HG02938 (cell line): Measurements from ENCODE around the gene TMEM165.
"Not testable (repeated sequence)": the region's sequence is repeated elsewhere in the genome, so short reads cannot be mapped to it uniquely, and the experiment has no call there.

ENCODE experiments used
- ATAC-seq: cut with Tn5 transposase; IDR thresholded peaks from one replicate; pipeline ENCODE4 v1.9.1; 2021; ENCODE audit warnings: mild to moderate bottlenecking, moderate library complexity; ENCODE audit not compliant: unreplicated experiment

The TMEM165 gene, protein sequence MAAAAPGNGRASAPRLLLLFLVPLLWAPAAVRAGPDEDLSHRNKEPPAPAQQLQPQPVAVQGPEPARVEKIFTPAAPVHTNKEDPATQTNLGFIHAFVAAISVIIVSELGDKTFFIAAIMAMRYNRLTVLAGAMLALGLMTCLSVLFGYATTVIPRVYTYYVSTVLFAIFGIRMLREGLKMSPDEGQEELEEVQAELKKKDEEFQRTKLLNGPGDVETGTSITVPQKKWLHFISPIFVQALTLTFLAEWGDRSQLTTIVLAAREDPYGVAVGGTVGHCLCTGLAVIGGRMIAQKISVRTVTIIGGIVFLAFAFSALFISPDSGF

DNA sequence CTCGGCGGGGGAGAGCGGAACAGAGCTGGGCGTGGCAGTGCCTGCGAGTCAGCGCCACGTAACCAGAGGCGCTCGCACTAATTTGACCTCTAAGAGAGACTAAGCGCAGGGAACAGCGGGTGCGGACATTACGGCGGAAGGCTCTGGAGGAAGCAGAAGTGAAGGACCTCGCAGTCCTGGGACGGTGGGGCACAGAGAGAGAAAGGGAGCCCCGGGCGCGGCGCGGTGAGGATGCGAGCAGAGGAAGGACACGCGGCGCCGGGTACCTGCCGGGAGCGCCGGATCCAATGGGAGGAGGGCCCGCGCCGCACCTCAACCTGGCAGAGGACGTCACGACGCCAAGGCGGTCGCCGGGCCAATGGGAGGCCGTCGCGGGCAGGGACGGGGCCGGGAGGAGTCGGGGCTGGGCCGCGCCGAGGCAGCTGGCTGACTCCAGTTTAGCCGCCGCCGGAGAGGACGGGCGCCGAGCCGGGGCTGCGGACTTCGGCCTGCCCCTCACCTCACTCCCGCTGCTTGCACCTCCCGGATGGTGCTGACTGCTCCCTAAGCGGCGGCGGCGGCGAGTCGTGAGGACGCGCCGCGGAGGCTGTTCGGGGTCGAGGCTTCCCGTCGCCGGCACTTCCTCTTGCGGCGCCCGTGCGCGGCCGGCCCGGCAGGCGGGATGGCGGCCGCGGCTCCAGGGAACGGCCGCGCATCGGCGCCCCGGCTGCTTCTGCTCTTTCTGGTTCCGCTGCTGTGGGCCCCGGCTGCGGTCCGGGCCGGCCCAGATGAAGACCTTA lies at the start of gene TMEM165:
TSS of gene TMEM165 (plus strand) at position 429 of the 779 bp plus-strand sequence. CDS start at position 662, 233 bp downstream.
- peak; percentile 88 for ATAC-seq

DNA sequence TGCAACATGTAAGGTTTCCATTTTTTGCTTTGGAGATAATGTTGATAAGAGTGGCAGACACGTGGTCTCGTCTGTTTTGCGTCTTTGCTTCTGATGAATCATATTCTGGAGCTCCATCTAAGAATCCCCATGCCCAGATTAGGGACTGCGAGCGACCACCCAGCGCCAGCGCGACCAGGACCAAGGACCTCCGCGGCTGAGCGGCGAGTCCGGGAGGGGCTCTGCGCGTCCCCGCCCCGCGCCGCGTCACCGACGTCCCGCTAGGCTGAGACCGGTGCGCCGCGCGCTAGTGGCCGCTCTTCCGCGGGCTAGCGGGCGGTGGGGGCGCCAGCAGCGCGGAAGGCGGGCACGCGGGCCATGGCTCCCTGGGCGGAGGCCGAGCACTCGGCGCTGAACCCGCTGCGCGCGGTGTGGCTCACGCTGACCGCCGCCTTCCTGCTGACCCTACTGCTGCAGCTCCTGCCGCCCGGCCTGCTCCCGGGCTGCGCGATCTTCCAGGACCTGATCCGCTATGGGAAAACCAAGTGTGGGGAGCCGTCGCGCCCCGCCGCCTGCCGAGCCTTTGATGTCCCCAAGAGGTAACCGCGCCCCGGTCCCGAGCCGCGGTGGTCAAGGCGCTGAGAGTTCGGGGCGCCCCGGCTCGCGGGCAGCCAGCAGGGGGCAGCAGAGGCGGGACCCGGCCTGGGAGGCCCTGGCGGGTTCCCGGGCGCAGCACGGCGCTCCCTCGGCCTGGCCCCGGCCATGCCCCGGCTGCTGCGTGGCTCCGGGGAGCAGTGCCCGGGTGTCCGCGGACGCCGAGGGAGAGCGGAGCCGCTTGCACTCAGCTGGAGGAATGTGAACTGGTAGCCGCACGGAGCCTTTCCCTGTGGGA lies 49.5 kb upstream of the TMEM165 start, which contains the start of gene SRD5A3:
TSS of gene SRD5A3 (plus strand) at position 263 of the 871 bp plus-strand sequence. CDS start at position 358, 95 bp downstream.
- peak; percentile 93 for ATAC-seq

DNA sequence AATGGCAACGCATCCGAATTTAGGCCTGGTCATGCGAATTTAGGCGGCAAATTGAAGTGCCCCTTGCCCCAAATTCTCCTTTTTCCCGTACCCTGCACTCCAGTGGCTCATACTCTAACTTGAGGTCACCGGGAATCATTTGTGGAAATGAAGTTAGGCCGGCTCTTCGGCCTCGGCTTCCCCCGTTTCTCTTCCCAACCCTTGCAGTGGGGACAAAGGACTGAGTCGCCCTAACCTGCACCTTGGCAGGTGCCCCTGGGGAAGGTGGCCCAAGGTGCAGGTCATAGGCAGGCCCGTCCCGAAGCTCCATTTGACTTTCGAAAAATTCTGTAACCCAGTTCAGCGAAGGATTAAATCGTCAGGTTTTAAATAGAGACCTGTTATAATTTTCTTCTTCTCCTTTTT lies 48.9 kb upstream of the TMEM165 start:
- no peak for ATAC-seq

DNA sequence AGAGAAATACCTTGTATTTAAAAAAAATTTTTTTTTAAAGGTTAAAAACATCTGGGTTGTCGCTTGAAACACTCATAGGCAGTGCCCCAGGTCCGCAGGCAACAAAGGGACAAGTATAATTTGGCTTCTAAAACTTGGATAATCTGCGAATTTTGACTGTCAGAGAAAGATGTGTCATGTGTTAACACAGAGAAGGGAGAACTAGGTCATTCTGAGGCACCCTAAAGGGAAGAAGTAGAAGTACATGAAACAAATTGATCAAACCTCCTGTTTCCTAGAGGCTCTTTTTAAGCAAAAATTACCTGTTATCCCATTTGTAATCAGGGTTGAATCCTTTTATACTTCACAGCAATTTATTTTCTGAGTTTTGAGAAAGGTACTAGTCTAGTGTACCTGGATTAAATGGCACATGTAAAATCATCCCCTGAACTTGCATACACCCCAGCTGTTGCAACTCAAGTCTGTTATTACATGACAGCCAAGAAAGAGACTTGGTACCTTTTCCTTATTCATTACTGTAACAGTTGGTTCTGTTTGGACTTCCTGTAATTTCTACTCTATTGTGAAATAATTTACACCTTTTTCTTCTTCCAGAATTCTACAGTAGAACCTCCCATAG lies 48.0 kb upstream of the TMEM165 start:
- ATAC-seq: no peak

DNA sequence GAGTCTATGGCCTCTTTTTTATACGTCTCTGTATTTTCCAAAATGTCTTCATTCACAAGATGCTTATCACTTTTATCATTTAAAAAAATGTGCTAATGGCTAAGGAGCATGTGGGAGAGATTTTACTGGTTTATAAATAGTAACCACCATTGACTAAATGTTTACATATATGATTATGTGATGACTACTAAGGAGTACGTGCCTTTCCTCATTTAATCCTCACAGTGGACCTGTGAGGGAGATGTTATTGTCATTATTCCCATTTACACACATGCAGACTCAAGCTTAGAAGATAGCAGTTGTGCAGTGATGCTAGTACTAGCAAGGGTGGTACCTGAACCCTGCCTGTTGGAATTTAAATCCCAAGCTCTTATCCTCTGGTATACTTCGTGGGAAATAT lies 47.3 kb upstream of the TMEM165 start:
- no peak for ATAC-seq

DNA sequence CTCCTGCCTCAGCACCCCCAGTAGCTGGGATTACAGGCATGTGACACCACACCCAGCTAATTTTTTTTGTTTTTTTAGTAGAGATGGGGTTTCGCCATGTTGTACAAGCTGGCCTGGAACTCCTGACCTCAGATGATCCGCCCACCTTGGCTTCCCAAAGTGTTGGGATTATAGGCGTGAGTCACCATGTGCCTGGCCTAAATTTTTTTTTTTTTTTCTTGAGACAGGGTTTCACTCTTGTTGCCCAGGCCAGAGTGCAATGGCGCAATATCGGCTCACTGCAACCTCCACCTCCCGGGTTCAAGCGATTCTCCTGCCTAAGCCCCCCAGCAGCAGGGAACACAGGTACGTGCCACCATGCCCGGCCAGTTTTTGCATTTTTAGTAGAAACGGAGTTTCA lies 44.9 kb upstream of the TMEM165 start:
- not testable (repeated sequence) for ATAC-seq

DNA sequence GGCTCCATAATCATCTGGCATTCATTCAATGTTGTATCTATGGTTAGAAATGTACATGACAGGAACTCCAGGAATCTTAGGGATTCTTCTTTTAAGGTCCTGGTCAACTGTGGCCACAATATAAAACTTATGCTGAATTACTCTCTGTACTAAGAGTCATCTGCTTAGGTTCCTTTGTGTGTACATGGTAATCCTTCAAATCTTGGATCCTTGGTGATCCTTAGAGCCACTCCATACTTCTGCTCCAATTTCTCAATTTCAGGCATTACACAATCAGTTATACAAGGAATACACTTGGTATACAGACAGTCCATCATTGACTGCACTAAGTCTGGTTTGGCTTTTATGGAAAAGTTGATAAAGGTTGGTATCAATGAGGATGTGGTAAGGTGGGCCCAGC lies 43.9 kb upstream of the TMEM165 start:
- ATAC-seq: no peak

DNA sequence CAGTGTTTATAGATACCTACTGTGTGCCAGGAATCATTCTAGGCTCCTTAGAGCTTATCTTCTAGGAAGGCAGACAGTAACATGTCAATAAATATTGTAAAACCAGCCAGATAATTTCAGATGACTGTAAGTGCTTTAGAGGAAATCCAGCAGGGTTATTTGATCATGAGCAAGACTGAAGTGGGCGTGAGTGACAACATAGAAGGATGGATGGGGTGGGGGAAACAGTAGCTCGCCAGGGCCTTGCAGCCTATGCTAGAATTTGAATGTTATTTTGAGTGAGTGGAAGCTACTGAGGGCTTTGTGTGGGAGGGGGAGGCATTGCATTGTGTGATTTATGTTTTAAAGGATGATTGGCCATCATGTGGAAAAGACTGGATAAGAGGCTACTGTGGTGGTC lies 43.0 kb upstream of the TMEM165 start:
- ATAC-seq: no peak

DNA sequence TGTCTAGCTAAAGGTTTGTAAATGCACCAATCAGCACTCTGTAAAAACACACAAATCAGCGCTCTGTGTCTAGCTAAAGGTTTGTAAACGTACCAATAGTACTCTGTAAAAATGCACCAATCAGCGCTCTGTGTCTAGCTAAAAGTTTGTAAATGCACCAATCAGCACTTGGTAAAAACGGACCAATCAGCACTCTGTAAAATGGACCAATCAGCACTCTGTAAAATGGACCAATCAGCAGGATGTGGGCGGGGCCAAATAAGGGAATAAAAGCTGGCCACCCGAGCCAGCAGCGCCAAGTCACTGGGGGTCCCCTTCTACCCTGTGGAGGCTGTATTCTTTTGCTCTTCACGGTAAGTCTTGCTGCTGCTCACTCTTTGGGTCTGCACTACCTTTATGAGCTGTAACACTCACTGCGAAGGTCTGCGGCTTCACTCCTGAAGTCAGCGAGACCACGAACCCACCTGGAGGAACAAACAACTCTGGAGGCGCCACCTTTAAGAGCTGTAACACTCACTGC lies 42.5 kb upstream of the TMEM165 start:
- not testable (repeated sequence) for ATAC-seq

DNA sequence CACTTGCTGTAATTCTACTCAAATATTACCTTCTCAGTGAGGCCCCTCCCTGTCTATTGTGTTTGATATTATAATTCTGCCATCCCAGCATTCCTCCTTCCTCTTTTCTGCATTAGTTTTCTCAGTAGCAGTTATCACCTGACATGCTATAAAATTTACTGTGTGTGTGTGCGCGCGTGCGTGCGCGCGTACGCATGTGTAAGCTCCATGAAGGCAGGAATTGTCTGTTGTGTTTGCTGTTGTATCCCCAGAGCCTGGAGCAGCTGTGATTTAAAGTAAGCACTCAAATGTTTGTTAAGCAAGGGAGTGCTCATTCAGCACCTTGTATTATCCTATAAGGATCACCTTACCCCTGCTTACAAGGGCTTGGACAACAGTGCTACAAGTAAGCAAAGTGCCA lies 41.1 kb upstream of the TMEM165 start:
- ATAC-seq: no peak

DNA sequence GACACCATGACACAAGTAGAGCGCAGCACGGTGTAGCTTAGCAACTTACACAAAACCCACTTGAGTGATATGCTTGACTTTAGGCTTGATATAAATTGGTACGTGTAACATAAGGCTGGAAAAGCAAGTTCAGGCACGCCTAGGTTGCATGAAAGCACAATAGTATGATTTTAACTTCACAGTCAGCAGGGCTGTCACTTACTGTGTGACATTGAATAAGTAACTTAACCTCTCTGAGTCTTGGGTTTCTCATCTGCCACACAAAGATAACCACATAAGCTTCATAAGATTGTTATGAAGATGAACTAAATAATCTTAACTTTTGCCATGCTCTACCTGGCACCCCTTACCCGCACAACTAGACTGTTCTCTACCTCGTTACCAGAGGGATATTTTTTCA lies 40.2 kb upstream of the TMEM165 start:
- ATAC-seq: no peak

DNA sequence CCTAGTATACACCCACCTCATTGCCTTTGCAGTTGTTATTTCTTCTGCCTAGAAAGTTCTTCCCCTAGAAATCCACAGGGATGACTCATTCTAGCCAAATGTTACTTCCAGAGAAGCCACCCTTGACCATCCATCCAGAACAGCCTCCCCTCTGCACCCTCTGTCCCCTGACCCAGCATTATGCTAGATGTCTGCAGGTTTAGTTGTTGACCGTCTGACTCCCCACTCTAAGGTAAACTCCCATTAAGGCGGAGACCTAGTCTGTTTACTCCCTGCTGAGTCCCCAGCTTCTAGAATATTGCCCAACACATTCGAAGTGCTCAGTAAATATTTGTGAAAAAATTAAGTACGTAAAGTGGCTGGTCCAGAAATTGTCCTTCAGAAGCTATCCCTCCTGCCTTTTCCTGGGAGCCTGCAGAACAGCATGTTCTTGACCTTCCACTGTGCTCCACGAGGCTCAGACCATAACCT lies 38.7 kb upstream of the TMEM165 start:
- ATAC-seq: no peak

DNA sequence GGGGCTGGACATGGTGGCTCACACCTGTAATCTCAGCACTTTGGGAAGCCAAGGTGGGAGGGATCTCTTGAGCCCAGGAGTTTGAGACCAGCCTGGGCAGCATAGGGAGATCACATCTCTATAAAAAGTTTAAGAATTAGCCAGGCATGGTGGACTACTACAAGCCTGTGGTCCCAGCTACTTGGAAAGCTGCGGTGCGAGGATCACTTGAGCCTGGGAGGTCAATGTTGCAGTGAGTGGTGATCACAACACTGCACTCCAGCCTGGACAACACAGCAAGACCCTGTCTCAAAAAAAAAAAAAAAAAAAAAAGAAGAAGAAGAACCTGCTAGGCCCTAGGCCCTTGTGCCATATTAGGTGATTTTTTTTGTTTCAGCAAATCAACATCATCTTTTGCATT lies 37.5 kb upstream of the TMEM165 start:
- no peak for ATAC-seq

DNA sequence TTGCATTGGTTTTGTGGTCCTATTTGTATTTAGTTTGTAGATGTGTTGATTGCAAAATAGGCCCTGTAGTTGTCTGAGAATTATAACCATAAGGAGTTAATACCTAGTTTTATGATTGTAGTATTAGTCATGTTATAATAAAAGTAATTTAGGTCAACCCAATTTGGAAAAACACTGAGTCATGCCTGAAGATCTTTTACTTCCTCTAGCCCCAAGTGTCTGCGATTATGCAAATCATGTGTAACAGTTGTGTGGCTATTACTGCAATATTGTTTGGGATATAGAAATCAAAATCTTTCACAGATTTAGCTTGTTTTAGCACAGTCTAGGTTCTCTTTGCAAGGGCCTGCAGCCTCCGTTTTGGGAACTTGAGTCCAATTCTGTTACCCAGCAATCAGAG lies 37.1 kb upstream of the TMEM165 start:
- peak; percentile 75 for ATAC-seq

DNA sequence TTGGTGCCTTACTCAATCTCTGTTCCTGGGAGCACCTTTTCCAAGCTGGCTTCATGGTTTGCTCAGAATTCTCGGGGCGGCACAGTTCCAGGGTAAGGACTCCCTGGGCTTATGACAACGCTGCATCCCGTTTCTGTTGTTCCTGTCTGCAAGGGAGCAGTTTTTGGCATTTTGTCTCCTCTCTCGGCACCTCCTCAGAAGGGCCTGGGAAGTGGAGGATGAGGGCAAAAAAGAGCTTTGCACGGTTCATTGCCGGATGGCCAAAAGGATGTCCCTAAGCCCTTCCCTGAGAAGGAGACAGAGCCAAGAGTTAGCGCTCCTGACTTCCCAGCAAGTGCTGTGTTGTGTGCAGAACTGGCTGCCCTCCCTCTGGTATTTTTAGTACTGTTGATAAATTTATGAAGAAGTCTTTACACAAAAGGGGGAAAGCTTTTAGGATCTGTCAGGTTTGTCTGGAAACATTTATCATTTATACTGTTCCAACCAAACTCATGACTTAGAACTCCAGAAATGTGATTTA lies 36.3 kb upstream of the TMEM165 start:
- no peak for ATAC-seq

DNA sequence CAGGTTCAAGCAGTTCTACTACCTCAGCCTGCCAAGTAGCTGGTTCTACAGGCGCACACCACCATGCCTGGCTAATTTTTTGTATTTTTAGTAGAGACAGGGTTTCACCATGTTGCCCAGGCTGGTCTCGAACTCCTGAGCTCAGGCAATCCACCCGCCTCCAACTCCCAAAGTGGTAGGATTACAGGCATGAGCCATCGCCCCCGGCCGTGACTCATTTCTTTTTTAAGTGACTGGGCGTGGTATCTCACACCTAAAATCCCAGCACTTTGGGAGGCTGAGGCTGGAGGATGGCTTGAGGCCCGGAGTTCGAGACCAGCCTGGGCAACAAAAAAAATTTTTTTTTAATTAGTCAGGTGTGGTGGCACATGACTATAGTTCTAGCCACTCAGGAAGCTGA lies 32.8 kb upstream of the TMEM165 start:
- ATAC-seq: not testable (repeated sequence)

DNA sequence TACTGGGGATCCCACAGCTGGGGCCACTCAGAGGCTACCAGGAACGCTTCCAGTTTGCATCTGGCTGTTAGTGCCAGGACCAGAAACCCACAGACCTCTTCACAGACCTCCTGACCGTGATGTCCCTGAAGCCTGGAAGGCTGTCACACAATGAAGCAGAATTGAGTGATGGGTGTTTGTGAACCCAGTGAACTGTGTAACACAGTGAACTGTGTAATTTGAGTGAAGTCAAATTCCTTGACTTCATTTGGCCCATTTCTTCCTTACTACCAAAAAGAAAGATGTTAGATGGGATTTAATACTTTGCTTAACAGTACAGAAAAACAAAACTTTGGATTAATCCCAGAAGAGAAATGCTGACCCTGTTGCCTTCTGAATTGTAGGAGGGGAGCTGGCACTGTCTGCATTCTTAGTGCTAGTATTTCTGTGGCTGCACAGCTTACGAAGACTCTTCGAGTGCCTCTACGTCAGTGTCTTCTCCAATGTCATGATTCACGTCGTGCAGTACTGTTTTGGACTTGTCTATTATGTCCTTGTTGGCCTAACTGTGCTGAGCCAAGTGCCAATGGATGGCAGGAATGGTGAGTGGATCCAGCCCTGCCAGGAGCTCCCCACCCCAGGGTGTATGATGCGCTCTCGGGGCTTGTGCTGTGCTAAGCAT lies 31.9 kb upstream of the TMEM165 start:
- ATAC-seq: no peak

DNA sequence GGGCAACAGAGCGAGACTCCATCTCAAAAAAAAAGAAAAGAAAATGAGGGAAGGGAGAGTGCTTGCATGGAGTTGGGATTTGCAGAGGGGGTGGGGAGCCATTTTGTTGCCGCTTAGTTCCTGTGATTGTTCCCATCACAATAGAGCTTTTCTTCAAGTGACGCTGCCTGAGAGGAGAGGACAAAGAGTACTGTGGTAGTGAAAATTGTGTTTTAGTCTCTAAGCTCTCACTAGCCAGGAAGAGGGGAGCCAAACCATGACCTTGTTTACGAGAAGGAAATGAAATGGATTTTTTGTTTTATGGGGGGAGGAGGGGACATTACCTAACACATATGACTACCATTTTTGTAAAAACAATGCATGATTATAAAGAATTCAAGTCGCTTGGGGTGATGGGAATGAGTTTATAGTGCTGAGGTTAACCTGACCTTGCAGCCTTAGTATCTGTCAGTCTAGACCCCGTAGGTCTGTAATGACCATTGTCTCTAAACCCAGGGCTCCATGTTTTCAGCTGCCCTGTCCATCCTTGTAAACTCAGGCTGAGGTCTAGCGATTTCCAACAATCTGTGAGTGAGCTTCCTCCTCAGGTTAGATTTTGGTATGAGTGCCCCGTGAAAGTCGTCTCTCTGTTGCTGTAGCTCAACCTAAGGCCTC lies 30.9 kb upstream of the TMEM165 start:
- no peak for ATAC-seq

DNA sequence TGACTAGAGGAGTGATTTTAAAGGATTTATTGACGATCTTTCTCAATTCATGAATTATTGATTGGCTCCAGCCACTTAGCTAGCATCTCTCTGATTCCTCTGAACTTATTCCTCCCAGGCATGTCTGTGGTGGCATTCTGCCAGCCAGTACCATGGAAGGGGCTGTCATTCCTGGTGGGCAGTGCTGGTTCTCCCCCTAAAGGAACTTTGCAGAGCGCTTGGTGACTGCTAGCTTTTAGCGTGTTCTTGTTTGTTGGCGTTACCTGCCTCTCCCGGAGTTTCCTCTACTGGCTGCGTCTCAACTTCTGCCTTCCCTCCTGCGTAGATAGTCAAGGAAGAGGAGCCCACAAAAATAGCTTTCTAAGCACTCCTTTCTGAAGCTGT lies 30.4 kb upstream of the TMEM165 start:
- no peak for ATAC-seq
